Activated T-cell treated with anti-CD3 and anti-CD28 coated beads for 1 hour (primary cell): ENCODE data around the gene UMAD1.

Experiments
- DNase-seq: peaks from one replicate; pipeline ENCODE4 v3.0.0-alpha.2; 2020; ENCODE audit warnings: low read depth

The UMAD1 gene

GRCh38 chr7:7895004-7895650 is 254.6 kb downstream of the UMAD1 start:
- no peak for DNase-seq

- DNase-seq: no peak
These were observed 255.2 kb downstream of the UMAD1 start for GRCh38 chr7:7895754-7896153.

- DNase-seq: no peak
These were observed 257.0 kb downstream of the UMAD1 start for GRCh38 chr7:7897509-7897908.

- DNase-seq: no peak
These were observed 257.5 kb downstream of the UMAD1 start for GRCh38 chr7:7897949-7898515.

- DNase-seq: no peak
These were observed 262.3 kb downstream of the UMAD1 start for GRCh38 chr7:7902845-7903244.

GRCh38 chr7:7907306-7907705 is 266.8 kb downstream of the UMAD1 start:
- DNase-seq: no peak

GRCh38 chr7:7908622-7909145 is 268.1 kb downstream of the UMAD1 start:
- DNase-seq: no peak

GRCh38 chr7:7909376-7909775 is 268.8 kb downstream of the UMAD1 start:
- no peak for DNase-seq

GRCh38 chr7:7911369-7912123 is 271.0 kb downstream of the UMAD1 start:
- DNase-seq: no peak

- no peak for DNase-seq
These were observed 272.4 kb downstream of the UMAD1 start for GRCh38 chr7:7912937-7913336.

GRCh38 chr7:7913504-7913903 is 273.0 kb downstream of the UMAD1 start:
- DNase-seq: no peak

GRCh38 chr7:7914547-7914946 is 274.0 kb downstream of the UMAD1 start:
- DNase-seq: no peak

GRCh38 chr7:7916064-7916463 is 275.5 kb downstream of the UMAD1 start:
- DNase-seq: no peak

- no peak for DNase-seq
These were observed 277.0 kb downstream of the UMAD1 start for GRCh38 chr7:7917593-7917992.

- no peak for DNase-seq
These were observed 278.3 kb downstream of the UMAD1 start for GRCh38 chr7:7918736-7919448.

GRCh38 chr7:7919449-7919945 is 278.9 kb downstream of the UMAD1 start:
- DNase-seq: no peak

- no peak for DNase-seq
These were observed 279.5 kb downstream of the UMAD1 start for GRCh38 chr7:7920056-7920455.

GRCh38 chr7:7920481-7920880 is 279.9 kb downstream of the UMAD1 start:
- no peak for DNase-seq

- DNase-seq: no peak
These were observed 281.3 kb downstream of the UMAD1 start for GRCh38 chr7:7921830-7922229.

GRCh38 chr7:7922684-7923385 is 282.3 kb downstream of the UMAD1 start:
- no peak for DNase-seq

- no peak for DNase-seq
These were observed 283.3 kb downstream of the UMAD1 start for GRCh38 chr7:7923818-7924217.

- DNase-seq: no peak
These were observed 283.8 kb downstream of the UMAD1 start for GRCh38 chr7:7924303-7924702.
